Measurements from ENCODE around the gene FRS2.

FRS2 gene

DNA sequence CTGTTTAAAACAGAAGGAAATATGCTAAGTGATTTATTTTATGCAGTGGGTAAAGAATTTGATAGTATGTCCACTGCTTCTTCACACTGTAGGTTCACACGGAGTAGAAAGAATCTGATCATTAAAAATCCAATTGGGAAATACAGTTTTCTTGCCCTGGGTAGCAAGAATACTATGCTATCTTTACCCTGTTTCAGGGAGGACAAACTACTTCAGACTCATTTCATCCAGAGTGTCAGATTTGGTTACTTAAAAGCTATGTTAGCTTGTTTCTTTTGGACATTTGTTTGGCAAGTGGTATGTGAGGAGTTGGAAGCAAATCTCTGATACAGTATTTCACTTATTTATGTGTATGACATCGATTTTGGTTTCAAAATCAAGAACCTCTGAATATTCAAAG lies 4.3 kb downstream of the FRS2 start:
- no peak overlapping the region for H3K27ac ChIP-seq
- TF ChIP-seq, protein P1, sequence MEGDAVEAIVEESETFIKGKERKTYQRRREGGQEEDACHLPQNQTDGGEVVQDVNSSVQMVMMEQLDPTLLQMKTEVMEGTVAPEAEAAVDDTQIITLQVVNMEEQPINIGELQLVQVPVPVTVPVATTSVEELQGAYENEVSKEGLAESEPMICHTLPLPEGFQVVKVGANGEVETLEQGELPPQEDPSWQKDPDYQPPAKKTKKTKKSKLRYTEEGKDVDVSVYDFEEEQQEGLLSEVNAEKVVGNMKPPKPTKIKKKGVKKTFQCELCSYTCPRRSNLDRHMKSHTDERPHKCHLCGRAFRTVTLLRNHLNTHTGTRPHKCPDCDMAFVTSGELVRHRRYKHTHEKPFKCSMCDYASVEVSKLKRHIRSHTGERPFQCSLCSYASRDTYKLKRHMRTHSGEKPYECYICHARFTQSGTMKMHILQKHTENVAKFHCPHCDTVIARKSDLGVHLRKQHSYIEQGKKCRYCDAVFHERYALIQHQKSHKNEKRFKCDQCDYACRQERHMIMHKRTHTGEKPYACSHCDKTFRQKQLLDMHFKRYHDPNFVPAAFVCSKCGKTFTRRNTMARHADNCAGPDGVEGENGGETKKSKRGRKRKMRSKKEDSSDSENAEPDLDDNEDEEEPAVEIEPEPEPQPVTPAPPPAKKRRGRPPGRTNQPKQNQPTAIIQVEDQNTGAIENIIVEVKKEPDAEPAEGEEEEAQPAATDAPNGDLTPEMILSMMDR (conservative IDR thresholded peaks at IDR 0.05): no peak
- TF ChIP-seq ZFX (IDR thresholded peaks at IDR 0.05): no peak

DNA sequence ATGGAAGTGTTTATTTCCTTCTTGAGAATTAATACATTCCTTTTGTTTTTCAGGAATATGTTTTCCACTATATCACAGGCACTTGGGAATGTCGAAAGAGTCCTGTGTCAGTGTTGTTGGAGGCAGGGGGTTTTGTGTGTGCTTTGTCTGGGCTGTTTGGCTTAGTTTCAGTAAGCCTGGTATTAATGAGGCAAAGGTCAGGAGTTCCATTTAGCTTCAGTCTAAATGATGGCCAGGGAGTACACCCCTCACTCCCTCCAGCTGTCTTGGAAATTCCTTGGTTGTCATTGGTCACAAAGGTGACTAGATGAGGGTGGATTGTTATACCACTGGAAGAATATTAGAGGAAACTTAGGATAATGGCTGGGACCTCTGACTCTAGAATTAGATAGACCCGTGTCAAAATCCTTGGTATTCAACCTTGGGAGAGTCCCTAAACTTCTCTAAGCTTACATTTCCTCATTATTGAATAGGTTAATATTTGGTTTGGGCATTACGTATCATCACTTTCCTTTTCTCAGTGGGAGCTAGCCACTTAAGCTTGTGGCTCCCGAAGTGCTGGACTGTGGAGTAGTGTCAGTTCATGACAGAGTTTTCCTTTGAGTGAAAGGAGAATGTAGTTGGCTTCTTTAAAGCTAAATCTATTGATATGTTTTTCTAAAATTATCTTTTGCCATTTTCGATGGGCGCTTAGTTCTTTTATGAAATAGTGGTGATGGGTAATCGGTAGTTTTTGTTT lies 5.2 kb downstream of the FRS2 start:
- TF ChIP-seq, protein P1 (conservative IDR thresholded peaks at IDR 0.05): no peak
- H3K27ac ChIP-seq: no peak overlapping the region

DNA sequence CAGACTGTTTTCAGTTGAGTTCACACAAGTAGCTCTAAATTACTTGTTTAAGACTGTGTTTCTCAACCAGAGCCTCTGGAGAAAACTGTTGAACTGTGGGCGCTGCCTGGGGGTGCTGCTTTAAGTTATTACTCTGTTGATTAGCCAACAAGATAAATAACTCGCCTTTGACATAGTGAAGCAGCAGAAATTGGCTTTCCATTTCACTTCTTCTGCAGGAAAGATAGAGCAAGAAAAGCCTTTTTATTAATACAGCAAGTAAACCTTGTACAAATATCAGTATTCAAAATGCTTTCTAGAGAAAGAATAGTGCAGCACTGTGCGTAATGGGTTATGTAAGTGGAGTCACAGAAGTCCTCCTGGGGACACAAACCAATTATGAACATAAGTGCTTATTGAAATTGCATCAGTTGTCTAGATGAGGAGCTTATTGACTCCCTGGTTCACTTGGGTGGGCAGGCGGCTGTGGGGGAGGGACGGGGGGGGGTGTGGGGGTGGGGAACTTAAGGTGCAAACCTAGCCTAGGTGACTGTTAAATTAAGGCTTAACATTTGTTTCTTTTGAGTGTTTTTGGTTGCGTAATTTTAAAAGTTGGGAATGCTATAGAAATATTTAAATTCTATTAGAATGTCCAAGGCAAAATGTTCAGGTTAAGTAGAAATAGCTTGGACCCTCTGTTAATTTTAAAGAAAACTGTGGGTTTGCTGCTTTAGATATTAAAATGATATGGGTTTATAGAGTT lies 6.3 kb downstream of the FRS2 start:
- TF ChIP-seq, protein P1 (conservative IDR thresholded peaks at IDR 0.05): no peak
- TF ChIP-seq ZFX (IDR thresholded peaks at IDR 0.05): no peak
- no peak overlapping the region for H3K27ac ChIP-seq

DNA sequence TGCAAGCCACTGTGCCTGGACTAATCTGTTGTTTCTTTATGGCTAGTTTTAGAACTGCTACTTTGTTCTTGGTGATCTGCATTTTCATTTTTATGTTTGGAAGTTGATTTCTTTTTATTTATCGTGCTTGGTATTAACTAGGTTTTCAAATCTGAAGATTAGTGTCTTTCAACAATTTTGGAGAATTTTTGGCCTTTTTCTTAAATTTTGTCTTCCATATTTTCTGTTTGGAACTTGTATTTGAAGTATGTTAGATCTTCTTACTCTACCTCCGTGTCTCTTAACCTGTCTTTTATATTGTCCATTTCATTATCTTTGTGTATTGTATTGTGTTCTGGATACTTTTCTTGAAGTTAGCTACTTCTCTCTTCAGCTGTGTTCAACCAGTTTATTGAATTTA lies 9.5 kb downstream of the FRS2 start:
- no peak overlapping the region for H3K27ac ChIP-seq
- TF ChIP-seq, protein P1 (conservative IDR thresholded peaks at IDR 0.05): no peak
- TF ChIP-seq ZFX (IDR thresholded peaks at IDR 0.05): no peak

DNA sequence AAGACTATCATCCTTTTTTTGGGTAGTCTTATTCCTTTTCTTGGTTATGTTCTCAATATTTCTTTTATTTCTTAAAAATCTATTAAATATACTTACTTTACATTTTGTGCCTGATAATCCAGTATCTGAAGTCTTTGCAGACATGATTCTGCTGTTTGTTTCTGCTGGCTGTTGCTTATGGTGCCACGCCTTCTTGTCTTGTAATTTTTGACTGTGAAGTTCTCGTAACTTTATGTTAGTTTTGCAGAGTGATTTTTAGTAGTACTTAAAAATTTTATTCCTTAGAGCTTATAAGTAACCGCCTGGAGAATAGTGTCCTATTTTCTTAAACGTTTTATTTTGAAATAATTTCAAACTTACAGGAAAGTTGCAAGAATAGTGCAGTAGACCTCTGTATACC lies 10.5 kb downstream of the FRS2 start:
- TF ChIP-seq, protein P1 (conservative IDR thresholded peaks at IDR 0.05): no peak
- no peak for TF ChIP-seq ZFX (IDR thresholded peaks at IDR 0.05)
- no peak overlapping the region for H3K27ac ChIP-seq

DNA sequence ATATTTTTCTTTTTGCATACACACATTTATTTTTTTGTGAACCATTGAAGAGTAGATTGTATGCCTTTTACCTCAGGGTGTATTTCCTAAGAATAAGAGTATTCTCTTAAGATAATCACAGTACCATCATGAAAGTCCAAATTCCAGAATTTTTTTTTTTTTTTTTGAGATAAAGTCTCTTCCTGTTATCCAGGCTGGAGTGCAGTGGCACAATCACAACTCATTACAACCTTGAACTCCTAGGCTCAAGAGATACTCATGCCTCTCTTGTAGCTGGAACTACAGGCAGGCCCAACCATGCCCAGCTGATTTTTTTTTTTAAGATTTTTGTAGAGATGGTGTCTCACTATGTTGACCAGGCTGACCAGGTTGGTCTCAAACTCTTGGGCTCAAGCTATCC lies 10.9 kb downstream of the FRS2 start:
- TF ChIP-seq ZFX (IDR thresholded peaks at IDR 0.05): no peak
- TF ChIP-seq, protein P1 (conservative IDR thresholded peaks at IDR 0.05): no peak
- H3K27ac ChIP-seq: no peak overlapping the region

DNA sequence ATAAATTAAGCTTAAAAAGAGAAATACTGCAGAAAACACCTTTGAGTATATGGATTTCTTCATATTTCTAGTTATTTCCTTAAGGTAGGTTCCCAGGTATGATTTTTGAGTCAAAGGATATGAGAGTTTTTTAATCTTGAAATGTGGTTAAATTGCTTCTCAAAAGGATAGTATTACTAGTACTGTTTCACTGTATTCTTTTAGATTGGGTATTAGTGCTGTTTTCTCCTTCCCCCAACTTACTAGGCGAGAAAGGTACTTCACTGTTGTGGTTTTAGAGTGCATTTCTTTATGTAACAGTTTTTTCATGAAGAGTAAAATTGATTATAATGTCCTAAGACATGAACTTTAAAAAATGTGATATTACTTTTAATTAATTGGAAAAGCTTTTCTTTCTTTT lies 13.5 kb downstream of the FRS2 start:
- TF ChIP-seq ZFX (IDR thresholded peaks at IDR 0.05): no peak
- TF ChIP-seq, protein P1 (conservative IDR thresholded peaks at IDR 0.05): no peak
- no peak overlapping the region for H3K27ac ChIP-seq

Measured in C4-2B (cell line).